CD4-positive, alpha-beta T cell (primary cell): Measurements from ENCODE around the gene PIR. TPM values are rescaled to one million over a fixed set of nuclear protein-coding genes. Genes with fewer than 3 reads are reported as not detected.

Experiments
- ATAC-seq: fragments of 200-7000 bp; cut with Tn5 transposase; one replicate; pipeline ENCODE4 v1.10.0; 2022; ENCODE audit warnings: mild to moderate bottlenecking; ENCODE audit not compliant: poor library complexity
- CTCF ChIA-PET: fragments of 350-600 bp; sonication (Branson Sonifier 250); formaldehyde crosslinking; loops from one replicate; lab custom pipeline; 2021; ENCODE audit warnings: antibody characterized with exemption, inconsistent platforms; lab: Charles Lee
- POLR2A ChIA-PET: fragments of 350-600 bp; sonication (Branson Sonifier 250); formaldehyde crosslinking; loops from one replicate; lab custom pipeline; 2021; ENCODE audit warnings: antibody characterized with exemption, inconsistent platforms; lab: Charles Lee
- DNase-seq, 14 experiments: peaks; one replicate each; pipeline ENCODE4 v3.0.0-alpha.2; 2013 to 2020; ENCODE audit warnings: mixed read lengths in 2 of 14
- H3K27ac ChIP-seq, 2 donors: one replicate each; pipeline versions ENCODE4 v1.5.1 to v1.7.0; 2013; ENCODE audit warnings: low read length in 2 of 2, low read depth in 1 of 2, mild to moderate bottlenecking in 1 of 2
- H3K27me3 ChIP-seq, 2 experiments: 1 replicate in 1 of 2; 2 replicates in 1 of 2; pipeline versions ENCODE4 v1.6.1 to v1.7.0; 2013; ENCODE audit warnings: low read length in 2 of 2, control low read depth in 1 of 2, mild to moderate bottlenecking in 1 of 2, moderate library complexity in 1 of 2; ENCODE audit not compliant: insufficient read depth in 2 of 2, control insufficient read depth in 1 of 2
- H3K36me3 ChIP-seq: one replicate; pipeline ENCODE4 v1.6.1; 2013; ENCODE audit warnings: low read length, control low read depth; ENCODE audit not compliant: insufficient read depth
- H3K4me1 ChIP-seq: one replicate; pipeline ENCODE4 v1.6.1; 2013; ENCODE audit warnings: low read length, control low read depth; ENCODE audit not compliant: insufficient read depth
- H3K4me3 ChIP-seq: one replicate; pipeline ENCODE4 v1.5.1; 2013; ENCODE audit warnings: mild to moderate bottlenecking, low read length, moderate library complexity
- H3K9me3 ChIP-seq, 2 experiments: 1 replicate in 1 of 2; 2 replicates in 1 of 2; pipeline versions ENCODE4 v1.6.1 to v1.7.0; 2013; ENCODE audit warnings: low read length in 2 of 2, mild to moderate bottlenecking in 2 of 2, control low read depth in 1 of 2, moderate library complexity in 1 of 2; ENCODE audit not compliant: control insufficient read depth in 1 of 2, insufficient read depth in 1 of 2
- H3K27ac Mint-ChIP-seq: one replicate; pipeline ENCODE4 v1.8.0; 2020; ENCODE audit warnings: mixed read lengths
- H3K27me3 Mint-ChIP-seq: one replicate; pipeline ENCODE4 v1.8.0; 2021; ENCODE audit warnings: mixed read lengths
- H3K36me3 Mint-ChIP-seq: one replicate; pipeline ENCODE4 v1.8.0; 2021; ENCODE audit warnings: low read depth, mixed read lengths
- H3K4me1 Mint-ChIP-seq: one replicate; pipeline ENCODE4 v1.8.0; 2021; ENCODE audit warnings: low read depth, mixed read lengths
- H3K4me3 Mint-ChIP-seq: one replicate; pipeline ENCODE4 v1.8.0; 2020; ENCODE audit warnings: mild to moderate bottlenecking, mixed read lengths
- H3K9me3 Mint-ChIP-seq: one replicate; pipeline ENCODE4 v1.8.0; 2020; ENCODE audit warnings: mixed read lengths
- CTCF ChIP-seq: fragments of 200-600 bp; IDR thresholded peaks from one replicate; pipeline ENCODE4 v1.8.0; 2022; ENCODE audit warnings: antibody characterized with exemption, mild to moderate bottlenecking
- intact Hi-C, 2 experiments: fragments of 100-400 bp; cut with DNase I in 1 of 2; cut with micrococcal nuclease in 1 of 2; formaldehyde crosslinking; loops; one replicate each; pipeline versions ENCODE4 v1.15.1 to v1.9.0; 2023 to 2025; cut with DNase I, micrococcal nuclease
- total RNA-seq, 174 experiments: library from RNA in 2 of 174; stranded (reverse) in 2 of 174; gene quantifications; one replicate each; pipeline ENCODE4 v1.2.3 and lab custom pipeline; 2021 to 2026

Gene PIR
- total RNA-seq, 2 experiments from 2014 or later: not detected

DNA sequence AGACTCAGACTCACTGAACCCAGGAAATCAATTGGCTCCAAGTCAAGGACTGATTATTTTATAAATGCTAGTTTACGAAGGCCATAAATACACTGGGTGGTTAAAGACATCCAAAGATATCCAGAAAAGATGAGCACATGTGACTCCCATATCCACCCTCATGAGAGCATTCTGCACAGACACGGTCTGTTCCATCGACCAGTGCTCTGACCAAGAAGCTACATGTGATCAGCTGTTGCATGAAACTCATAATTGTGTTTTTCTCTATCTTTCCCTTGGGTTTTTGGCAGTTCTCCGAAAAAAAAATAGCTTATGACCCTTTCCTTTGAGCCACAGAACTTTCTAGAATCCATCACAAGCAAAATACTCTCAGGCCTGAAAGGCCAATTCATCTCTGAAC lies 2.7 kb upstream of the PIR start:
- no peaks in the 10 kb centered on the region for H3K4me1 Mint-ChIP-seq
- H3K27me3 ChIP-seq: peaks cover 0 to 12% of the 10 kb centered on the region in 2 experiments
- H3K36me3 Mint-ChIP-seq: no peaks in the 10 kb centered on the region
- H3K27ac ChIP-seq: no peak overlapping the region
- TF ChIP-seq CTCF: no peak
- peaks cover 9% of the 10 kb centered on the region for H3K4me1 ChIP-seq
- no peaks in the 10 kb centered on the region for H3K9me3 Mint-ChIP-seq
- H3K4me3 ChIP-seq: no peak overlapping the region
- no peak overlapping the region for H3K4me3 Mint-ChIP-seq
- H3K27me3 Mint-ChIP-seq: peaks cover 5% of the 10 kb centered on the region
- ATAC-seq (no peak), DNase-seq (no peak)
- H3K27ac Mint-ChIP-seq: no peak overlapping the region
- ChIA-PET POLR2A (no interaction called here), CTCF (interaction anchor here (1.4 kb wide), 1 partner anchor 9 kb away, joined by 3 read pairs; no protein-coding TSS in a partner anchor)
- intact Hi-C loops: loop anchor here (10.0 kb wide), 4 partner anchors 159 to 1199 kb away; no protein-coding TSS in a partner anchor
- H3K9me3 ChIP-seq: no peaks in the 10 kb centered on the region
- no peaks in the 10 kb centered on the region for H3K36me3 ChIP-seq

GRCh38 chrX:15492469-15492868 lies 664 bp downstream of the PIR start:
- Histone ChIP-seq H3K27ac (no peak overlapping the region), H3K9me3 (no peaks in the 10 kb centered on the region), H3K36me3 (no peaks in the 10 kb centered on the region), H3K4me1 (peaks cover 9% of the 10 kb centered on the region), H3K4me3 (no peak overlapping the region), H3K27me3 (peaks cover 0 to 8% of the 10 kb centered on the region in 2 experiments)
- no peak for DNase-seq
- Mint-ChIP-seq H3K9me3 (no peaks in the 10 kb centered on the region), H3K27ac (no peak overlapping the region), H3K4me3 (peak overlapping the region; percentile 51), H3K36me3 (no peaks in the 10 kb centered on the region), H3K27me3 (peaks cover 5% of the 10 kb centered on the region), H3K4me1 (no peaks in the 10 kb centered on the region)
- no peak for TF ChIP-seq CTCF
- CTCF ChIA-PET: no interaction called here
- intact Hi-C loops: loop anchor here (10.0 kb wide), 4 partner anchors 162 to 1202 kb away; no protein-coding TSS in a partner anchor
- POLR2A ChIA-PET: no interaction called here
- no peak for ATAC-seq

GRCh38 chrX:15483891-15484290 lies 9.2 kb downstream of the PIR start:
- Mint-ChIP-seq H3K36me3 (no peaks in the 10 kb centered on the region), H3K27me3 (no peaks in the 10 kb centered on the region), H3K27ac (no peak overlapping the region), H3K4me1 (no peaks in the 10 kb centered on the region), H3K4me3 (no peak overlapping the region), H3K9me3 (no peaks in the 10 kb centered on the region)
- intact Hi-C loops: no loop called here
- Histone ChIP-seq H3K27ac (no peak overlapping the region), H3K9me3 (no peaks in the 10 kb centered on the region), H3K4me1 (no peaks in the 10 kb centered on the region), H3K4me3 (no peak overlapping the region), H3K27me3 (no peaks in the 10 kb centered on the region), H3K36me3 (no peaks in the 10 kb centered on the region)
- CTCF ChIA-PET: no interaction called here
- TF ChIP-seq CTCF: no peak
- no peak for DNase-seq
- POLR2A ChIA-PET: no interaction called here
- ATAC-seq: no peak
